ENCODE data around the gene EFHC2.

EFHC2 gene

GRCh38 chrX:44343412-44344141, at the start of gene EFHC2:
Gene EFHC2, minus strand, starts transcription at chrX:44343672. Its CDS starts 84 bp downstream, at chrX:44343588.
- DNase-seq: no peak

DNA sequence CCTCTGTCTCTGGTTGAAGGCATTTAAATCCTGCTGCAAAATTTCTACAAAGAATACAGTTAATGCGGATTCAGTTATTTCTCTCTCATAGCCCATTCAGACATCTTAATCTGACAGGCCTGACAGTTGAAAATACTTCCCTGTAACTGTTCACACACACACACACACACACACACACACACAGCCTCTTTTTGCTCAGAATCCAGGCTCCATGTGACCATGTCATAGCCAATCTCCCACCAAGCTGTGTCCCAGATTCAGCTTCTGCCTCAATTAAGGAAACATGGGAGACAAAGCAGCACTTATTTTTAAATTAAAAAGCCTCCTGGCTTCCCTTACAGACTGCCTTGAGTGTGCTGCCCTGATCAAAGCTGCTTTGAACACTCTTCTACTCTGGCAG, 49.3 kb upstream of the EFHC2 start:
- DNase-seq: no peak

GRCh38 chrX:44384688-44385338, 41.3 kb upstream of the EFHC2 start:
- DNase-seq: no peak

- no peak for DNase-seq
These were observed 39.4 kb upstream of the EFHC2 start for GRCh38 chrX:44382871-44383270.

DNA sequence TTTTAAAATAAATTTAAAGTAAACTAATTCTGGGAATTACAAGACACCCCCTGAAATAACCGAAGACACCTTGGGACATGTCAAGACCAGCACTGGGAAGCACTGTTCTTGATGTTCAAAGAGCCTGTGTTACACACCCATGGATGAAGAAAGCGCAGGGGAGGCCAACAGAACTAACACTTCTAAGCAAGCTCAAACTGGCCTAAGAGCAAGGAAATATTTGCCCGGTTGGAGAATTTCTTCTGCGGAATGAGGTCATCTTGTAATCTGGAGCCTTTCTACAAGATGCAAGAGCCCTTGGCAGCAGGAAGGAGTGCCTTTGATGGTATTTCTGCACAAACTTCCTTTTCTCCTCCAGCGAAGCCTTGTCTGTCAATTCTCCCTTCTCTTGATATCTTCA, 9.3 kb upstream of the EFHC2 start:
- no peak for DNase-seq

DNA sequence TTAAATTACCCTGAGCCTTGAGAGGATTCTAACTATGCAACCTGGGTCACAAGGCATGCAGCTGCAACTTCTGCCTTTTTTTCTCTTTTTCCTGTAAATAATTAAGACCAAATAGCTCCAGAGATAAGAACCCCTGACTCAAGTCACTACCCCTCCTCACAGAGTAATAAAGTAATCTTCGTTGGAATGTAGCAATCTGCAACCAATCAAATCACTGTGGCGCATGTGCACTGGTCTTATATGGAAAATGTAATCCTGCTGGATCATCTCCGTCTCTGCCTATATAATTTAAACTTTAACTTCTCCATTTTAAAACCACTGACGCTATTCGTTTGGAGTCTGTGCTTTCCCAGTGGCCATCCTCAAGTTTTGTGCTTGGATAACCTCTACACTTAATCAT, 6.1 kb upstream of the EFHC2 start:
- DNase-seq: no peak

- DNase-seq: no peak
These were observed 1.2 kb upstream of the EFHC2 start for GRCh38 chrX:44344687-44345086.

DNA sequence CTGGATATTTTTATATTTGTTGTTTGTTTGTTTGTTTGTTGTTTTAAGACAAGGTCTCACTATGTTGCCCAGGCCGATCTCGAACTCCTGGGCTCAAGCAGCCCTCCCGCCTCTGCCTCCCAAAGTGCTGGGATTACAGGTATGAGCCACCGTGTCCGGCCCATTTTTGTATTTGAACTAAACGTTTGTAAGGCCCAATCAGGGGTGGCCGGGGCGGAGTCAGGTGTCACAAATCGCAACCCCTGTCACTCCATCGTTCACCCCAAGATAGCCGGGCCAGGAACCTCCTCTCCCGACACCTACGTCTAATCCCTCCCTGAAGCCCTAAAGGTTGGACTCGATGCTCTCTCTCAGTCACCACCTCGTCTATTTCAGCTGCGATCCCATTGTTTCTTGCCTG, 722 bp upstream of the EFHC2 start:
- no peak for DNase-seq

DNA sequence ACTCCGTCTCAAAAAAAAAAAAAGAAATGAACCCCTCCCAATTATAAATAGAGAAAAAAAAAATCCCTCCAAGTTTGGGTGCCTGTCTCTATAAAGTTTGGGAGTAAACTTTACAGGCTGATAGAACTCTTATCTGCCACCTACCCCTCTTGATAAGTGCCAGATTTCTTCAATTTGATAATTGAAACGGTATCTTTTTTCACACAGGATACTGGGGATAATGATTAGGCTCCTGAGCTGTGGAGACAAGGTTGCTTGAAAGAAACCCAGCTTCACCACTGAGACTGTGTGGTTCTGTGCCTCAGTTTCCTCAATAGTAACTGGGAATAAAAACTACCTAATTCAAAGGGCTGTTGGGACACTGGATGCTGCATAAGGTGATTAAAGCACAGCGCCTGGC, 606 bp downstream of the EFHC2 start:
- DNase-seq: no peak

DNA sequence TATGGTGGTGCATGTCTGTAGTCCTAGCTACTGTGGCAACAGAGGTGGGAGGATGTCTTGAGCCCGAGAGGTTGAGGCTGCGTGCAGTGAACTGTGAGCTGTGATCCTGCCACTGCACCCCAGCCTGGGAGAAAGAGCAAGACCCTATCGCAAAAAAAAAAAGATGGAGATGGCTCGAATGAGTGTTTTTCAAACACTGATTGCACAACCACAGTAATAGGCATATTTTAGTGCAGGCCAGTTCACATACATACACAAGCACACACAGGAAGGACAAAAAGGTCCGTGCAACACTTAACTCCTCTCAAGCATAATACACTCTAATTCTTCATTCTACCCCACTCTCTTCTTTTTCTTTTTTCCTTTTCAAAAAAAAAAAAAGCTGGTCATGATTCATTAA, 5.1 kb downstream of the EFHC2 start:
- no peak for DNase-seq

DNA sequence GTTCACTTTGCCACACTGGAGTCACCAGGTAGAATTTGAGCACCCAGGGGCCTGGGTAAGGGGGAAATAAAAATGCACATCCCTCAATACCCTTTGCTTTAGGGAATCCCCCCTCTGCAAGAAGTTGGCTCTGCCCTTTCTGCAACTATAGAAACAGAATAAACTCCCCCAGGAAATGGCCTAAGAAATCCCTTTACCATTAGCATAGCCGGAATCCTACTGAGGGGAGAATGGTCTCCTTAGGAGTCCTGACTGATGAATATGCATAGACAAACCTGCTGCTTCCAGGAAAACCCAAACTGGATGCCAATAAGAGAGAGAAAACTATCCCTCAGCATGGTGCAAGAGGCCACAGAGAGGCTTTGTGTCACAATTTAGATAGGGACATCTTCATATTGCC, 11.0 kb downstream of the EFHC2 start:
- no peak for DNase-seq

DNA sequence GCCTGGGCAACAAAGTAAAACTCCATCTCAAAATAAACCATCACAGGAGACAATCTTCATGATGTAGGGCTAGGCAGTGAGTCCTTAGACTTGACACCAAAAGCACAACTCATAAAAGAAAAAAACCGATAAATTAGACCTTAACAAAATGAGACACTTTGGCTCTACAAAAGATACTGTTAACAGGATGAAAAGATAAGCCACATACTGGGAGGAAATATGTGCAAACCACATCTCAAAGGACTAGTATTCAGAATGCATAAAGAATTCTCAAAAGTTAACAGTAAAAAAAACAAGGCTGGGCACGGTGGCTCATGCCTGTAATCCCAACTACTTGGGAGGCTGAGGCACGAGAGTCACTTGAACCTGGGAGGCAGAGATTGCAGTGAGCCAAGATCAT, 13.2 kb downstream of the EFHC2 start:
- no peak for DNase-seq

DNA sequence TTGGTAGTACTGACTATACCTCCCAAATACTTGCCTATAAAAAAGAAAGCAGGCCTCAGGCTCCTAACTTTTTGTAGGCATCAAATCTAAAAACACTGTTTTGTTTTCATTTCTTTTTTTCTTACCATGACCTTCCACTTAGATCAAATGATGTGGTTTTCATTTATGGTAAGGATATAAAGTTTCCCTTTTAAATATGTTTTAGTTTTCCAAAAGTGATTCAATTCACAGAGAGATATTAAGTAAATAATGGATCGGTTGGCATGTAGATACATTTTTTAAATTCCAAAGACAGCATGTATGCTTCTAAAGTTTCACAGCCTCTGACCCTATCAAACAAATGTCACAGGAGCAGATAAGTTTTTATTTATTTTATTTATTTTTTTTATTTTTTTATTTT, 23.9 kb downstream of the EFHC2 start:
- no peak for DNase-seq

- no peak for DNase-seq
These were observed 26.3 kb downstream of the EFHC2 start for GRCh38 chrX:44317181-44317580.

DNA sequence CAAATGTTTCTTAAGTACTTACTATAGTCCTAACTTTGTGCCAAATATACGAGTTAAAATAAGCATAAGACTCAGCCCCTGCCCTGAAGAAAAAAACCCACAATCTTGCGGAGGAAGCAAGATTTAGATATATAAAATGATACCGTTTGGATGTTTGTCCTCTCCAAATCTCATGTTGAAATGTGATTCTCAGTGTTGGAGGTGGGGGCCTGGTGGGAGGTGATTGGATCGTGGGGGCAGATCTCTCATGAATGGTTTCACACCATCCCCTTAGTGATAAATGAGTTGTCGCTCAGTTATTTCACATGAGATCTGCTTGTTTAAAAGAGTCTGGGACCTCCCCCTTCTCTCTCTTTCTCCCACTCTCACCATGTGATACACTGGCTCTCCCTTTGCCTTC, 28.7 kb downstream of the EFHC2 start:
- no peak for DNase-seq

- no peak for DNase-seq
These were observed 29.2 kb downstream of the EFHC2 start for GRCh38 chrX:44314259-44314734.

- DNase-seq: no peak
These were observed 31.1 kb downstream of the EFHC2 start for GRCh38 chrX:44312421-44312820.

GRCh38 chrX:44310227-44310626, 33.2 kb downstream of the EFHC2 start:
- DNase-seq: no peak

DNA sequence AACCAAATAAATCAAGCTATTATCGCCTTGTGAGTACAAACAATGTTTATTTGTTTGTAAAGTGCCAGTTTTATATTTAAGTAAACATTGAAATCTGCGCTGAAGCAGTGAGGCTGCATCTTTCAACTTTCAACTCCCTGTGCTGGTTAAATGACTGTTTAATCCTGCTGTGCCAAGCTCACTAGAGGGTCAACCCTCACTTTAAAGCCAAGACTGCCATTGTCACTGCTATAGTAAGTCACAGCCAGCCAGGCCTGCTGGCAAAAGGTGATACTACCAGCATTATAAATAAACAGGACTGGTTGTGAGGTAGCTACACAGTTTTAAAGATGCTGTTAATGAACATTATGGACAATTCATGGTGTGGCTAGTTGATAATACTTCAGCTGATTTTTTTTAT, 34.6 kb downstream of the EFHC2 start:
- no peak for DNase-seq

DNA sequence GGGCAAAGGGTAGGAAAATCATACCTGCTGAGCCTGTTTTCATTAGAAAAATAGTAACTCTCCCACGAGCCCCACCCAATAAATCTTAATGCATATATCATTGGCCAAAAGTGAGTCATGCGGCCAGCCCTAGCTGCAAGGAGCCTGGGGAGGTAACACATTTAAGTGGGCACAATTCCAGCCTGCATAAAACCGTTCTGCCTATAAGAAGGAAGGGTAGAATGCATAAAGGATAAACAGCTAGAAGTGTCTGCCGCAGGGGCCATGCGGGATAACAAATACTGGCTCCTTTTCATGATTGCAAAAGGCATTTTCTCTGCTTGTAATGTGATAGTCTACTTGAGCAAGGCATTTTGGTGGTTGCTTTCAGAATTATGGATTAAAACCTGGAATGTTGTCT, 37.1 kb downstream of the EFHC2 start:
- DNase-seq: no peak

- no peak for DNase-seq
These were observed 37.6 kb downstream of the EFHC2 start for GRCh38 chrX:44305921-44306320.

GRCh38 chrX:44303119-44303518, 40.4 kb downstream of the EFHC2 start:
- DNase-seq: no peak

- DNase-seq: no peak
These were observed 44.3 kb downstream of the EFHC2 start for GRCh38 chrX:44299177-44299576.

GRCh38 chrX:44291468-44292092, 51.9 kb downstream of the EFHC2 start:
- DNase-seq: no peak

All from NCI-H2029 (cell line).